Measurements from ENCODE around the gene GNAI3.
"Not testable (repeated sequence)": the region's sequence is repeated elsewhere in the genome, so short reads cannot be mapped to it uniquely, and the experiment has no call there.

Gene GNAI3

DNA sequence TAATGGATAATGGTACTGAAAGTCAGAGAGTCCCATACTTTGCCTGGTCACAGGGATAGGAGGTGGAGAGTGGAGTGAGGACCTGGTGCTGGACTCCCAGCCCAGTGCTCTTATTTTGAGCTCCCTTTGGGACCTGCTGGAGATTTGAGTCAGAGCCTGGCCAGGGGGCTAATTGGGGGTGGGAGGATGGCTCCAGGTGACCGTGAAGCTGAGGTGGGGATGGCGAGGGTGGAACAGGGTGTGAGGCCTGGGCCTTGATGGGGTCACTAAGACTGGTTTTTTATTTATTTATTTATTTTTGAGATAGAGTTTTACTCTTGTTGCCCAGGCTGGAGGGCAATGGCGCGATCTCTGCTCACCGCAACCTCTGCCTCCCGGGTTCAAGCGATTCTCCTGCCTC, 89.0 kb downstream of the GNAI3 start:
- no peak for DNase-seq (ENCODE audit: low read depth)

DNA sequence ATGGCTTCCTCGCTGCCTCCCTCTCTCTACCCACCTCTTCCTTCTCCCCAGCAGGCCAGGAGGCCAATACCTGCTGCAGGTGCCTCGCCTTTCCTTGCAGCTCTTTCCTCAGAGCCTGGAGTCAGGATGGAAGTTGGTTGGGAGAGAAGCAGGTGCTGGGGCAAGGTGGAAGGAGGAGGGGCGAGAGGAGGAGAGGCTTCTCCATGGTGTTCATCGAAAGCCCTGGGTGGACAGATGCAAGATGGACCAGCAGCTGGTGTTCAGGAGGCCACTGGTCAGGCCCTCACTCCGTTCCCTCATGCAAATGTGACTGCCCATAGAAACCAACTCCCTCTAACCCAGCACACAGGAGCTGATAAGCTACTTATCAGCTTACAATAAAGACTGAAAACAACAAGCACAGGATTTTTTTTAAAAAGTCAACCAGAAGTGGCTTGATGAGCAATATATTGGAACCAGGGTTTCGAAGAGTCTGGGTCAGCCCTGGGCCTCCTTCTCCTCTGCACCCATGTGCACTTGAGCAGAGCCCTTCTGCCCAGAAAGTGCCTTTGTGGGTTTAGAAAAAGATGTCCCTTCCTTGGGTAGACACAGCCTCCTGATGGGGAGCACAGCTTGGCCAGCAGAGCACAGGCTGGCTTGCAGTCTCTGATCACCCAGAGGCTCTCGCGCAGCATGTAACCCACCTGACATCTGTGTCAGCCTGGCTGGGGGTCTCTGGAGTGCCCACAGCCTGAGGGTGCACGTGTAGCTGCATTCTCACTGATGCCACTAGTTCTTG, 90.8 kb downstream of the GNAI3 start:
- DNase-seq (ENCODE audit: low read depth), result no peak

DNA sequence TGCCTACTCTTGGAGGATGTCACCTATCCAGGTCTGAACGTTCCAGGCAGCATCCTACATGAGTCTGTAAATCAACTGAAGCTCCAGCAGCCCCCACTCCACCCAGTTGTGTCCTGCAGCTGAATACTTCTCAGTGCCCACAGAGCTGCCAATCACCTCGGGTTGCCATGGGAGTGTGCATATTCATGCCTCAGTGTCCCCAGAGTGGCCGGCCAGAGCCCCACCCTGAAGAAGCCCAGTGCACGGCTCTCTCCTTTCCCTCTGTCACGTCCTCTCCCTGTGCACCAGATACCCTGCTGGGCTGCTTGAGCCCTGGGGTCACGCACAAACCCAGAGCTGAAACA, 91.4 kb downstream of the GNAI3 start:
- DNase-seq (ENCODE audit: low read depth), result no peak

DNA sequence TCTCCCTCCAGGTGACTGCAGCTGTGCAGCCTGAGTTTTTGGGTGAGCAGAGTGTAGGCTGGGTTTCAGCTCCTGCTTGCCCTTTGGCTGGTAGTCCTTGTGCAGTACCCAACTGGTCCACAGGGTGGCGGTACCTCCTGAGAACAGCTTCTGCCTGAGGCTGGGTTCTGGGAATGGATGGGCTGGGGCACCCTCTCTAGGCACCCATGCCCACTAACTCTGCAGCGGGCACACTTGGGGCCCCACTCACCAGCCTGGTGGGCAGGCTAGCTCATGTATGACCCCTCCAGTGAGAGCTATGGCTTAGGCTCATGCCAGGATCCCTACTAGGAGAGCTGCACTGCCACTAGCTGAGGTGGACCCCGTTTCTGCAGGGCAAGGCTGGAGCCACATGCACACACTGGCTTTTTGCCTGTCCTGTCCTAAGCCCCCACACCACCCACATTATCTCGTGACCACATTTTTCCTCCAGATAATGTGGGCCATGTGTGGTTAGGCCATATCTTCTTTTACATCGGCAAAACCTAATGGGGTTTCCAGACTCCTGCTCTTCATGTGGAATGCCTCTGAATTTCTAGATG, 92.0 kb downstream of the GNAI3 start:
- peak; percentile 49 for DNase-seq (ENCODE audit: low read depth)

DNA sequence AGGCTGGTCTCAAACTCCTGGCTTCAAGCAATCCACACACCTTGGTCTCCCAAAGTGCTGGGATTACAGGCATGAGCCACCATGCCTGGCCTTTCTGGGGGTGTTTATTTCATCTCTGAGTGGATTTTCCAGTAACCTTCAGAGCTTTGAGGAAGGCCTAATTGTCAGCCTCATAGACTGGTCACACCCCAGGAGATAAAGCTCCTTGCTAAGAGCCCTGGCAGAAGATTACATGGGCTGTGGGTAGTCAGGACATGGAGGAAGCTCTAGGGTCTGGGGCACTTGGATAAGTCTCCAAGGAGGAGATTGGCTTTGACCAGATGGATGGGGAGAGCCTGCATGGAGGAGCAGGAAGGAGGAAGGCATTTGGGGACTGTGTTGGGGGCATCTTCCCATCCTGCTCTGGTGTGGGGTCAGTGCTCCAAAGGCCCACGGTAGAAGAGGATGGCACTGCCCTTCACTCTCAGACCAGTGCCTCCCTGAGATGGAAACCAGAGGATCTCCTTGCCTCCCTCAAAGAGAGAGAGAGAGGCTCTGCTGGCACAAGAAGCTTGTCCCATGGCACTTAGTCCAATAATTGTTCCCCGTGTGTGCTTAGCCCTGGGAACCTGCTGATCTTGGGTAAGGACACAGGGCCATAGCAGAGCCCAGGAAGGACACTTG, 92.8 kb downstream of the GNAI3 start:
- DNase-seq (ENCODE audit: low read depth), result no peak

DNA sequence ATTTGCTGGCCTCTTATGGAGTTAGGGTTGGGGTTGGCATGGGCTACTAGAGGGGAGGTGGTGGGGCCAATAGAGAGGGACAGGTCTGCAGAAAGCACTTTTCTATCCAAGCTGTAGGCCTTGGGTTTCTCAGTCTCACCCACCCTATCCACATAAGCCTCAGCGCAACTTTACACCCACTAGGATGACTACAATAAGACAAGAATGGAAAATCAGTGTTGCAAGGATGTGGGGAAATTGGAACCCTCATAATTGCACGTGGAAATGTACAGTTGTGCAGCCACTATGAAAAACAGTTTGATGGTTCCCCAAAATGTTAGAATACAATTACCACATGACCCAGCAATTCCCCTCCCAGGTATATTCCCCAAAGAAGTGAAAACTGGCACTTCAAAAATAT, 93.4 kb downstream of the GNAI3 start:
- DNase-seq (ENCODE audit: low read depth), result no peak

DNA sequence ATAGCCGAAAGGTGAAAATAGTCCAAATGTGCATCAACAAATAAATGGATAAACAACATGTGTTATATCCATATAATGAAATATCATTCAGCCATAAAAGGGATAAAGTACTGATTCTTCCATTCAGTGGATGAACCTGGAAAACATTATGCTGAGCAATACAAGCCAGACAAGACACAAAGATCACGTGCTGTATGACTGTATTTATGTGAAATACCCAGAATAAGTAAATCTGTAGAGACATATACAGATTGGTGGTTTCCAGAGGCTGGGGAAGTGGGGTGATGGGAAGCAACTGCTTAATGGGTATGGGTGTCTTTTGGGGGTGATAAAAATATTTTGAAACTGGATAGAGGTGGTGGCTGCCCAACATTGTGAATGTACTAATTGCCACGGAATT, 94.2 kb downstream of the GNAI3 start:
- DNase-seq (ENCODE audit: low read depth), result no peak

DNA sequence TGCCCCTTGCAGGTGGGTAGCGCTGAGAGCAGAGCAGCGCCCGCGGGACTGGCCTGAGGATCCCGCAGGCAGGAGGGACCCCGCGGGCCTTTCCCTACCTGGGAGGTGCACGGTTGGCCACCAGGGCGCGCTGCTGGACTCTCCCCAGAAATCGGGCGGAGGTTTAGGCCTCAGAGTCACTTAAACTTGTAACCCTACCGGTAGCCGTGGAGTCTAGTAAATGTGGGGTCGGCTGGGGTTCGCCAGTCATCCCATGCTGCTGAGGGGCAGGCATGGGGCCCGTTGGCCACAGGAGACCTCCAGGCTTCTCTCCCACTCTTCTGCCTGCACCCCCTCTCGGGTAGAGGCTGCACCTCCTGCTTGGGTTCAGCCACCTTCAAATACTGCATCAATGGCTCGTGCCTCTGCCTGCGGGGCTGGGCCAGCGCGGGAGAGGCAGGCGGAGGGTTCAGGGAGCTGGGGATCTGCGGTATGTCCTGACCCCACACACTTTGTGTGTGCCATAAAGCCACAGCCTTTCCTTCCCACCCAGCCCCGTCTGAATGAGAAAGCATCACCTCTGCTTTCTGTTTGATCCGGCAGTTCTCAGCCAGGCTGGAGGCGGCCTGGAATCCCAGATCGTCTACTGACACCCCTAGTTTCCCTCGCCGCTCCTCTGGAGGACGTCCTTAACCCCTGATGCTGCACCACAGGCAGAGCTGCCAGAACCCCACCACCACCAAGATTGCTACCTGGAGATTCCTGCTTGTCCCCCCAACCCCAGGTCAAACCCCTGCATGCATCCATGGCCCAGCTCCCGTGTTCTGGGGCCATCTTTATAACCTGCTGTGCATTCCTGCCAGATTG, 95.2 kb downstream of the GNAI3 start:
- DNase-seq (ENCODE audit: low read depth), result peak; percentile 64

DNA sequence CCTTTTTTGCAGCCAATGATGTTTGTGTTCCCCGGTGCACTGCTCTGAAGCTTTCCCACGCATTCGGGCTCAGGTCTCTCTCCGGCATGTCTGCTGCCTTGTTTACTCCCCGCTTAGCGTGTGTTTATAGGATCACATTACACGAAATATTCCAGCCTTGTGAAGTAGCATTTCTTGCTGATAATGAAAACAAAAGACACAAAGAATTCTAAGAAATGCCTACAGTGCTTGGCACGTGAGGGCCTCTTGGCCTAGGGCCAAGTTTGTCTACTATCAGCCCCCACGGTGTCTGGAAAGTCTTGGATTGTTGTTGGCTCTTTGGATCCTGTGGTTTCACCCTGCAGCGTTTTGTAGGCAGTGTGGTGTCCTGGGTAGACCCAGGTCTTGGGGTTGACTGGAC, 96.3 kb downstream of the GNAI3 start:
- DNase-seq (ENCODE audit: low read depth), result peak; percentile 53

DNA sequence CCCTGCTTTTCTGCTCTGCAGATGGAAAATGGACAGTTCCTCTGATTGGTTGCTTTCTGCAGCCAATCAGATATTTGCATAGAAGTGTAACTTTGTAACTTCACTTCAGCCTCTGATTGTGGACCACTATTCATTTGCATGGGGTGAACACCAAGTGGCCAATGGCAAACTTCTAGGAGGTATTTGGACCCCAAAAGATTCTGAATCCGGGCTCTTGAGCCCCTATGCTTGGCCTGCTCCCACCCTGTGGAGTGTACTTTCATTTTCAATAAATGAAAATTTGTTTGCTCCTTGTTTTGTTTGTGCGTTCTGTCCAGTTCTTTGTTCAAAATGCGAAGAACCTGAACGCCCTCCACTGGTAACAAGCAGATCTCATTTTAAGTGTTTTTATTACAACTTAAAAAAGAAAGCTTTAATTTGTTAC, 101.1 kb downstream of the GNAI3 start:
- DNase-seq (ENCODE audit: low read depth), result peak; percentile 52

DNA sequence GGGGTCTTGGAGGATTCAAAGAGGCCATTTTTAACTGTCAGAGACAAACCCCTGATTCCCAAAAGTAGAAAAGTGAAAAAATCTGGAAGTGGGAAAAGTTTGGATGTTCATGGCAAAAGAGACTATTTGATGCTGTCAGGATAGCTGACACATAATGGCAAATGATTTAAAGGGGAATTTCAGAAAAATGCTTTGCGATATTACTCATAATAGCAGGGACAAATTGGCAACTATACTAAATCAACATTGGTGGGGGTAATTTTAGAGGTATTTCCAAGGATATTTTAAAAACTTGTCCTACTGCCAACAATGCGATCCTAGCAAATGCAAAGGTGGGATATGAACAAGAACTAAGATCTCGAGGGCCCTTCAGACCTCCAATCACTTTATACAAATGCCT, 102.2 kb downstream of the GNAI3 start:
- peak; percentile 27 for DNase-seq (ENCODE audit: low read depth)

DNA sequence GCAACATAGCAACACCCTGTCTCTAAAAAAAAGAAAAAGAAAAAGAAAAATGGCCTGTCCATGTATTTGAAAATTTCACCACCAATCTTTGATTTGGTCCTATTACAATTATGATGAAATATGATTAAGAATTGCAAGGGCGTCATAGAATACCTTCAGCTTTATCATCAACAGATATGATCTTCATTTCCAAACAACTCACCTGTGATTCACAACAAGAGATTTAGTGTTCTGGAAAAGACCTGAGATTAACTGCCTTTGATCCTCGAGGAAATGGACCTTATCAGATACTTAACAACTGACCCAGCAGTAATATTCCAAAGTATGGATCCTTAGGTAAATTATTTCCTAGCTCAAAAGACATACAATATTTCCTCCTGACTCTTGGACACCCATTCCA, 104.0 kb downstream of the GNAI3 start:
- DNase-seq (ENCODE audit: low read depth), result no peak

DNA sequence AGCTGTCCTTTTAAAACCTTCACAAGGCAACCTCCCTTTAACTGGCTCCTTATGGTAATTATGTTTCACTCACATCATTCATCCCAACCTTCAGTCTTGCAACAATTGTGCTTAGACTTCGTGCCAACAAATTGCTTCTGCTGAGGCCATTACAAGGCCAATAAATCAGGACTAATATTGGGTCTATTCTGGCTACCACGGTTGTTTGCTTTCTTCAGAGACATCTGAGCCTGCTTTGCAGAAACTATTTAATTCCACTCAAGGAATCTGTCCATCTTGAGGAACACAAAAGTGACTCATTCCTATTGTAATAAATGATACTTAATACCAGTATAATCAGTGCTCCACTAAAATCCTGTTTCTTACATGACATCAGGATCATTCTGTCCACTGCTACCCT, 104.9 kb downstream of the GNAI3 start:
- no peak for DNase-seq (ENCODE audit: low read depth)

DNA sequence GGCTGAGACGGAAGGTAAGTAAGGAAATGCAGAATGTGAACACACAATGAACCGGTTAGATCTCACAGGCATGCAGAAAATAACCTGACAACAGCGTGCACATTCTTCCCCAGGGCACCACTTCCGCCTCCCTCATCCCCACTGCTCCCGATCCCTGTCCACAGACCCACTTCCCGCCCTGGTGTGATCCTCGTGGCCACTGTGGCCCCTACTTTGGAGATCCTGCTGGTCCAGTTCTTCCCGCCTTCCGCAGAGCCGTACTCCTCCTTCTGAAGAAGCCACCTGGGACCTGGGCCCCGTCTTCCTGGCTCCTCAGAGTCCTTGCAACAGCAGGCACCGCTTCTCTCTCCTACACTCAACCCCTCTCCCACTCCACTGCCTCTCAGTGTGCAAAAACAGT, 106.1 kb downstream of the GNAI3 start:
- DNase-seq (ENCODE audit: low read depth), result no peak

DNA sequence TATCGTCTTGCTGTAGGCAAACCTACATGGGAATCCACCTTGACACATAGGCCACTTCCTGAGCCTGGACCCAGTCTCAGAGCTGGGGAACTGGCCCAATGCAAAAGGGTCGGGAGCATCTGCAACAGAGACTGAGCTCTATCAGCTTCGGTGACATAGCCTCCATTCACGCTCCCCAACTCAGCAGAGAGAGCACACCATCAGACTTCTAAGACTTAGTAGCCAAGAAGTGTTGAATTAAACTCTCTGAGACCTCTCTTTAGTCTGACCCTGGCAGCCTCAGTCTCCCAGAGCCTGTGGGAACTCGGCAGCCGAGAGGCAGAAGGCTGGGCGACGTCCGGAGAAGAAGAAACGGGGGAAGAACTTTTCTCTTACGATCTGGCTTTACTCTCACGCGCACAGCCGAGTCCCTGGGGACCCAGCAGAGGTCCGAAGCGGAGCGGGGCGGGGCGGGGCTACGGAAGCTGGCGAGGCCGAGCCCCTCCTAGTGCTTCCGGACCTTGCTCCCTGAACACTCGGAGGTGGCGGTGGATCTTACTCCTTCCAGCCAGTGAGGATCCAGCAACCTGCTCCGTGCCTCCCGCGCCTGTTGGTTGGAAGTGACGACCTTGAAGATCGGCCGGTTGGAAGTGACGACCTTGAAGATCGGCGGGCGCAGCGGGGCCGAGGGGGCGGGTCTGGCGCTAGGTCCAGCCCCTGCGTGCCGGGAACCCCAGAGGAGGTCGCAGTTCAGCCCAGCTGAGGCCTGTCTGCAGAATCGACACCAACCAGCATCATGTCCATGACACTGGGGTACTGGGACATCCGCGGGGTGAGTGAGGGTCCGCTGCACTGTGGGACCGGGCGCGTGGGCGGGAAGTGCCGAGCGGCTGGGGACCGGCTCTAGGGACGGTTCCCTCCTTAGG, 107.5 kb downstream of the GNAI3 start, which contains the start of gene GSTM4:
Gene GSTM4, plus strand, starts transcription at position 485 of the 905 bp plus-strand sequence. Its CDS starts 291 bp downstream, at position 776.
- peak; percentile 61 for DNase-seq (ENCODE audit: low read depth)

DNA sequence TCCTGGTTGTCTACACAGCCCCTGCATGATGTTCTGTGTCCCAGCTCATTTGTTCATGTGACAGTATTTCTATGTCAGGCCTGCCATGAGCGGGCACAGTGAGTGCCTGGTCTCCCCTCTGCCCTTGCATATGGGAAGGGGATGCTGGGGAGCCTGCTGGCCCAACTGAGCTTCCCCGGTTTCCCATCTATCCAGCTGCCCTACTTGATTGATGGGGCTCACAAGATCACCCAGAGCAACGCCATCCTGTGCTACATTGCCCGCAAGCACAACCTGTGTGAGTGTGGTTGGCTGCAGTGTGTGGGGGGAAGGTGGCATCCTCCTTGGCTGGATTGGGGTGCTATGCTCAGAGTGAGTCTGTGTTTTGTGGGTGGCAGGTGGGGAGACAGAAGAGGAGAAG, 109.0 kb downstream of the GNAI3 start:
- DNase-seq (ENCODE audit: low read depth), result no peak

DNA sequence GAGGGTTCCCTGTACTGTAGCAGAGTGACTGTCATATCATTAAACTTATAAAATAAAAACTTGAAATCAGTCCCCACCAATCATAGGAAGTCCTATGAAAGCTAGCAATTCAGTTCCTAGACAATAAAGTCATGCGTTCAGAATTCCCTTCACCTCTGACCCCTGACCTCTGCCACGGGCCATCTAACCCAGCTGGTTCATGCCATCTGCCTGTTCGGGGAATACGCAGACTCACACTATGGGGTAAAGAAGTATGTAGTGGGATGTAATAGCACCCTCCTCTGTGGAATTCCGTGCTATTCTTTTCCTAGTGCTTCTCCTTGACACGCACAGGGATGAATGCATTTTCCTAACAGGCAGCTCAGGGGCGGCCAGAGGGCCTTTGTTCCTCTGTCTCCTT, 109.6 kb downstream of the GNAI3 start:
- no peak for DNase-seq (ENCODE audit: low read depth)

DNA sequence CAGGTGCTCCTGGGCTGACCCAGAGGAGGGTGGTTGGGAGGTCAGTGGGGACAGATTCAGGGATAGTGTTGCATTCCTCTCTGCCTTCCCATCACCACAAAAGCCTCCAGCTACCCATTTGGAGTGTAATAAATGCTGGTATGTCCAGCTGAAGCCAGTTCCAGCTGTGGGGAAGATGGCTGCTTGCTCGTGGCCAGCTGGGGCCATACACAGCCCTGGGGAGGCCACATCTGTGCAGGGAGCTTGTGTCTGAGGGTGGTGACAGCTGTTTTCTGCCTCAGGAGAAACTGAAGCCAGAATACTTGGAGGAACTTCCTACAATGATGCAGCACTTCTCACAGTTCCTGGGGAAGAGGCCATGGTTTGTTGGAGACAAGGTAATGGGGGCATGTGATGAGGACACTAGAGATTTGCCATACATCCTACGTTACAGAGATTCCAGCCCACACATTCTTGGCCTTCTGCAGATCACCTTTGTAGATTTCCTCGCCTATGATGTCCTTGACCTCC, 110.2 kb downstream of the GNAI3 start:
- DNase-seq (ENCODE audit: low read depth), result no peak

DNA sequence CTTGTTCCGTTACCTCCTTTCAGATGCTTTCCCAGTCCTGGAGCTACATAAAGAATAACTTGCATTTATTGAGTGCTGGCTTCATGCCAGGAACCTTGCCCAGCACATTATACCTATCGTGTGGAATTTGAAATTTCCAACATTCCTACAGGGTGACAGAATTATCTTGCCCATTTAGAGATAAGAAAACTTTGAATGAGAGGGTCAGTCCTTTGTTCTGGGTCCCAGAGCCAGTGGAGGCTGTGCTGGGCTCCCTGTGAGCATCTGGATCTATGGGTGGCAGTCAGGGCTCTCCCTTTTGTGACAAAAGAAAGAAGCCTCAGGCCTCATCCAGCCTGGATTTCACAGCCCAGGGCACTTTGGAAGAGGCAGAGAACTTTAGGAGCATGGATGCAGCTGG, 110.7 kb downstream of the GNAI3 start:
- no peak for DNase-seq (ENCODE audit: low read depth)

DNA sequence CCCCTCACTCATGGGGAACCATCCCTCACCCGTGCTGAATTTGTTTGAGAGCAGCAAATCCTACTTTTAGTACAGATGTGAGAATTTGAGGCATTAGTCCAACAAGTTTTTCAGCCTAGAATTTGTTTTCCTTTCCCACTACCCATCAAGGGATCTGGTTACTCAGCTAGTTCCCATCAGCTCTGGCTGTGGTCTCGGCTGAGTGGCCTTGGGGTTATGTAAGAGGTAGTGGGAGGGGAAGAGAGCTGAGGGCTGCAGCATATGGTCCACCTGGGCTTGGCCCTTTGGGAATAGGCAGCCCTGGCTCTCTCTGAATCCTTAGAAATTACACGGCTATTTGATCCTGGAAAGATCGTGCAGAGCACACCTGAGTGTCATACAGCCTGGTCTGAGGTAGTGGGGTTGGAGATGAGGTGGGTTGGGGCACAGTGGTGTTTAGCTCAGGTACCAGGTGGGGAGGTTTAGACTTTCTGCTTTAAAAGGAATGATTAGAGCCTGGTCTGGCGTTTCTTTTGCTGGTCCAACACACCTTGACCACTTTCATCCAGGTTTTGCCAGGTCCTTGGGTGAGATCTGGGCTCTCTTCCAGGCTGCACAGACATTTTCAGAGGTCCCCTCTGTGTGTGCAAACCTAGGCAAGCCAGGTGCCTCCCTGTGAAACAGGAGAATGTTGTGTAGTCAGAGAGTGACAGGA, 111.7 kb downstream of the GNAI3 start:
- DNase-seq (ENCODE audit: low read depth), result peak; percentile 48

DNA sequence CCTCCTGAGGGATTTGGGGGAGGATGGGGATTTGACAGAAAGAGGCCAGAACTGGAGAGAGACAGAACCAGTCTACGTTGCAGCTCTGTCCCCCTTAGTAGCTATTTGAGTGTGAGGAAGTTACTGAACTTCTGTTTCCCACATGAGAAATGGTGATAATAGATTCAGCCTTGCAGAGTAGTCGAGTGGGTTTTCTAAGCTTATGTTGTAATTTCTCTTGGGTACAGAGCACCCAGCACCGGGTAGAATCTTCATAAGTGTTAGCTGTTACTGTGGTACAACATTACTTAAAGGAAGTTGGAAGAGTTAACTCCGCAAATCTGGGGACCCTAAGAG, 112.2 kb downstream of the GNAI3 start:
- DNase-seq (ENCODE audit: low read depth), result not testable (repeated sequence)
